Hepatocyte (in vitro differentiated cells): ENCODE results near the gene SLC6A1. TPM values are rescaled to one million over a fixed set of nuclear protein-coding genes. Genes with fewer than 3 reads are reported as not detected.

Source experiments
- DNase-seq: peaks from one replicate; pipeline ENCODE4 v3.0.0-alpha.2; 2016; ENCODE audit warnings: low spot score
- H2AFZ ChIP-seq: fragments of 200-600 bp; sonication (generic); 2 replicates; pipeline ENCODE4 v1.6.0; 2016; ENCODE audit warnings: antibody characterized with exemption, mild to moderate bottlenecking
- H3K27ac ChIP-seq: fragments of 200-600 bp; sonication (generic); 2 replicates; pipeline ENCODE4 v1.5.1; 2016; ENCODE audit warnings: mild to moderate bottlenecking
- H3K27me3 ChIP-seq: fragments of 200-600 bp; sonication (generic); 2 replicates; pipeline ENCODE4 v1.6.1; 2016
- H3K36me3 ChIP-seq: fragments of 200-600 bp; sonication (generic); replicated peaks from 2 replicates; pipeline ENCODE4 v1.5.1; 2016; ENCODE audit warnings: low read depth; ENCODE audit not compliant: insufficient read depth
- H3K4me1 ChIP-seq: fragments of 200-600 bp; sonication (generic); 2 replicates; pipeline ENCODE4 v1.5.1; 2016; ENCODE audit warnings: mild to moderate bottlenecking, moderate library complexity; ENCODE audit not compliant: insufficient read depth
- H3K4me2 ChIP-seq: fragments of 200-600 bp; sonication (generic); 2 replicates; pipeline ENCODE4 v1.6.0; 2016
- H3K4me3 ChIP-seq: fragments of 200-600 bp; sonication (generic); 2 replicates; pipeline ENCODE4 v1.5.1; 2016; ENCODE audit warnings: mild to moderate bottlenecking
- H3K79me2 ChIP-seq: fragments of 200-600 bp; sonication (generic); 2 replicates; pipeline ENCODE4 v1.6.0; 2017; ENCODE audit warnings: mild to moderate bottlenecking
- H3K9me2 ChIP-seq: fragments of 200-600 bp; sonication (generic); replicated peaks from 2 replicates; pipeline ENCODE4 v1.6.0; 2017; ENCODE audit warnings: mild to moderate bottlenecking; ENCODE audit not compliant: insufficient read depth
- H3K9me3 ChIP-seq: fragments of 200-600 bp; sonication (generic); 2 replicates; pipeline ENCODE4 v1.5.1; 2016; ENCODE audit warnings: low read depth, mild to moderate bottlenecking
- H4K20me1 ChIP-seq: fragments of 200-600 bp; sonication (generic); 2 replicates; pipeline ENCODE4 v1.6.0; 2016; ENCODE audit warnings: mild to moderate bottlenecking; ENCODE audit not compliant: insufficient read depth, poor library complexity, severe bottlenecking
- EZH2 ChIP-seq: fragments of 200-600 bp; sonication (generic); IDR thresholded peaks from 2 replicates; pipeline ENCODE4 v1.6.1; 2016; ENCODE audit warnings: antibody characterized with exemption, mild to moderate bottlenecking, borderline replicate concordance
- EZH2phosphoT487 ChIP-seq: fragments of 200-600 bp; sonication (generic); IDR thresholded peaks from one replicate; pipeline ENCODE4 v1.6.1; 2018; ENCODE audit warnings: antibody characterized with exemption, mild to moderate bottlenecking, low read depth, moderate library complexity; ENCODE audit not compliant: unreplicated experiment, severe bottlenecking
- WGBS: methylation state at CpG from one replicate; pipeline ENCODE4 v1.1.6; 2016; ENCODE audit warnings: low lambda C conversion rate; ENCODE audit errors: missing lambda C conversion rate; 5-methylcytosine and 5-hydroxymethylcytosine counted together
- polyA plus RNA-seq: library from polyadenylated mRNA; unstranded; fragments of >200 nt; fragmentation: Nextera tagmentation; extraction: Ambion mirVana; gene quantifications from 2 replicates; pipeline ENCODE4 v1.2.1, GENCODE V29; 2016
- total RNA-seq: library from RNA; depleted of rRNA; stranded (reverse); fragments of >200 nt; gene quantifications from 2 replicates; pipeline ENCODE4 v1.2.3, GENCODE V29; 2014
- TF ChIP-seq, protein P1 (sequence below): fragments of 200-600 bp; sonication (generic); IDR thresholded peaks from 2 replicates; pipeline ENCODE4 v1.5.1; 2016; ENCODE audit warnings: antibody characterized with exemption, mild to moderate bottlenecking; ENCODE audit not compliant: poor library complexity

Gene SLC6A1
- total and polyA plus RNA-seq, 2 experiments from 2014 or later, result 3.6 to 5.7 TPM

DNA sequence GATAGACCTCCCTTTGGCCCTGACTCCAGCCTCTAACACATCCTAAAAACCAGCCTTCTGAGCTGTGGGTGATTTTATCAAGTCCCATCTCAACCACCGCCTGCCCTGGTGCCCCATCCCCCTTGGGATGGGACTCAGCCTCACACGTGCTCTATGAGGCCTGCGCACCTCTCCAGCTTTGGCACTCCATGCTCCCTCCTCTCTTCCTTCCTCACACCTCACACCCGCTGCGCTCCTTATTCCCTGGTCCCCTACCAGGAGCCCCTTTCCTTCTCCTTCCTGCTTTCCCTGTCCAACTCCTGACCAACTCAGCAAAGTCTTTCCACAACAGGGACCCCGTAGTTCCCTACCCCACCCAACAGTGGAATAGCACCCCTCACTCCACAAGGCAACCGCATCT lies 18.4 kb upstream of the SLC6A1 start:
- Histone ChIP-seq H3K9me2 (no peaks in the 10 kb centered on the region), H4K20me1 (no peaks in the 10 kb centered on the region), H3K9me3 (no peaks in the 10 kb centered on the region), H3K36me3 (no peaks in the 10 kb centered on the region), H3K27ac (no peak overlapping the region), H2AFZ (no peak overlapping the region), H3K27me3 (peaks cover 27% of the 10 kb centered on the region), H3K4me3 (no peak overlapping the region), H3K79me2 (no peaks in the 10 kb centered on the region), H3K4me1 (no peaks in the 10 kb centered on the region), H3K4me2 (no peak overlapping the region)
- DNase-seq, result no peak
- no peak for TF ChIP-seq EZH2phosphoT487
- TF ChIP-seq EZH2, result no peak
- TF ChIP-seq, protein P1, sequence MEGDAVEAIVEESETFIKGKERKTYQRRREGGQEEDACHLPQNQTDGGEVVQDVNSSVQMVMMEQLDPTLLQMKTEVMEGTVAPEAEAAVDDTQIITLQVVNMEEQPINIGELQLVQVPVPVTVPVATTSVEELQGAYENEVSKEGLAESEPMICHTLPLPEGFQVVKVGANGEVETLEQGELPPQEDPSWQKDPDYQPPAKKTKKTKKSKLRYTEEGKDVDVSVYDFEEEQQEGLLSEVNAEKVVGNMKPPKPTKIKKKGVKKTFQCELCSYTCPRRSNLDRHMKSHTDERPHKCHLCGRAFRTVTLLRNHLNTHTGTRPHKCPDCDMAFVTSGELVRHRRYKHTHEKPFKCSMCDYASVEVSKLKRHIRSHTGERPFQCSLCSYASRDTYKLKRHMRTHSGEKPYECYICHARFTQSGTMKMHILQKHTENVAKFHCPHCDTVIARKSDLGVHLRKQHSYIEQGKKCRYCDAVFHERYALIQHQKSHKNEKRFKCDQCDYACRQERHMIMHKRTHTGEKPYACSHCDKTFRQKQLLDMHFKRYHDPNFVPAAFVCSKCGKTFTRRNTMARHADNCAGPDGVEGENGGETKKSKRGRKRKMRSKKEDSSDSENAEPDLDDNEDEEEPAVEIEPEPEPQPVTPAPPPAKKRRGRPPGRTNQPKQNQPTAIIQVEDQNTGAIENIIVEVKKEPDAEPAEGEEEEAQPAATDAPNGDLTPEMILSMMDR, result no peak
- 90% methylated on average over 7 of the region's 7 CpGs for WGBS

DNA sequence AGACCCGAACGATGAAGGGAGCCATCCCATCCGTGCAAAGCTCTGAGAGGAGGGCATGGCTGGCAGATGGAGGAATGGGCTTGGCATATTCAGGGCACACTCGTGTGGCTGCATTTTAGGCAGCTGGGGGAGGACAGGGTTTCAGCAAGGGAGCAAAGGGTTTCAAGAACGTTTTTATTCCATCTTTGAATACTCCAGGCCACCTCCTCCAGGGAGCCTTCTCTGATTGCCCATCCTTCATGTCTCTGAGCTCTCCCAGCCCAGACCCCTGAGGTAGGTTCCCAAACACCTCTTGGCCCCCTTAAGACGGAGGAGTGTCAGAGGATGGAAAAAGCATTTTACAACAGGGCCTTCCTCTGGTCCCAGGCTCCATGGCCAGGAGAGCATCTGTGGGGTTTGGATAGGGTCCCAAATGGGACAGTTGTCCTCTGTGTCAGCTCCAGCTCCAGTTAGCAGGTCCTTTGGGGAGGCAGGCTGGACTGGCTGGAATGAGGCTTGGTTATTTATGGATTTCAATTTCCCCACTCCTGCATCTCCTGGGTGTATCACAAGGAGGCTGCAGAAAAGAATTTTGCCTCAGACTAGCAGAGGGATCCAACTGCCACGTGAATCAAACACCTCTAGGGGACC lies 17.7 kb upstream of the SLC6A1 start:
- Histone ChIP-seq H3K4me2 (no peak overlapping the region), H3K36me3 (no peaks in the 10 kb centered on the region), H3K4me3 (no peak overlapping the region), H3K27ac (no peak overlapping the region), H2AFZ (no peak overlapping the region), H4K20me1 (no peaks in the 10 kb centered on the region), H3K79me2 (no peaks in the 10 kb centered on the region), H3K27me3 (peaks cover 21% of the 10 kb centered on the region), H3K4me1 (no peaks in the 10 kb centered on the region), H3K9me3 (no peaks in the 10 kb centered on the region), H3K9me2 (no peaks in the 10 kb centered on the region)
- TF ChIP-seq EZH2phosphoT487, result no peak
- 72% methylated on average over 7 of the region's 7 CpGs for WGBS
- no peak for DNase-seq

DNA sequence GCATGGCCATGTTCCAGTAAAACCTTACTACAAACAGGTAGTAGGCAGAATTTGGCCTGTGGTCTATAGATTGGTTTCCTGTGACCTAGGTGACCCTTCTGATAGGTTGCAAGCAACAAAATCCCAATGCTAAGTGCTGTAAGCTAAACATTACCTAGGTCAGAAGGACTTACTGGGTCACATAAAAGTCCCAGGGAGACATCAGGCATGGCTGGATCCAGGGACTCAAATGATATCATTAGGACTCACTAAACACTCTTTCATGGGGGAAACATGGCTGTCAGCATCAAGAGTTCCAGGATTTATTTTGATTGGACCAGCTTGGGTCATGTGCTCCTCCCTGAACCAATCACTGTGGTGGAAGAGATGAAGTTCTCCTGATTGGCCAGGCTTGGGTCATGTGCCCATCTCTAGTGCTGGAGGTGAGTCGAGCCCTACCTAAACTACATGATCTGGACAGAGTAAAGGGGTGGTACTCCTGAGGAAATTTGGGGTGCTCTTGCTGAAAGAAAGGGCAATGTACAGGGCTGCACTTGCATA lies 16.8 kb upstream of the SLC6A1 start:
- H3K27ac ChIP-seq, result no peak overlapping the region
- H3K4me3 ChIP-seq, result no peak overlapping the region
- H3K4me1 ChIP-seq, result no peaks in the 10 kb centered on the region
- peaks cover 22% of the 10 kb centered on the region for H3K27me3 ChIP-seq
- TF ChIP-seq EZH2 (no peak), EZH2phosphoT487 (no peak)
- TF ChIP-seq, protein P1, result no peak
- WGBS, result 79% methylated on average over 1 of the region's 1 CpG
- no peak overlapping the region for H3K4me2 ChIP-seq
- no peak for DNase-seq
- no peaks in the 10 kb centered on the region for H3K9me2 ChIP-seq
- H4K20me1 ChIP-seq, result no peaks in the 10 kb centered on the region
- no peaks in the 10 kb centered on the region for H3K79me2 ChIP-seq
- H3K36me3 ChIP-seq, result no peaks in the 10 kb centered on the region
- H3K9me3 ChIP-seq, result no peaks in the 10 kb centered on the region
- H2AFZ ChIP-seq, result no peak overlapping the region

DNA sequence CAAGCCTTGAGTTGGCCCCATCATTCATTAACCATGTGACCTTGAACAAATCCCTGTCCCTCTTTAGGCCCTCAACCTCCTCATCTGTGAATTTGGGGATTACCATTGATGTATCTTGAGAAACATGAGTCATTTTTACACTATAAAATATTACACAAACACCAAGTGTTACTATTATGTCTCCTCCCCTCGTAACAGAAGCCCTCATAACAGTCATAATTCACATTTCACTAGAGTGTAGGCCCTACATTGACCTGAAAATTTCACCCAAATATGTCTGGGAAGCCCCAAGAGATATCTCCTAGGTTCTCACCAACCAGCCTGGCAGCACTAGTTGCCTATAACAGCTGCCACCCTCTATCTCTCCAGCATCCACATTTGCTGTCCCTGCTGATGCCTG lies 15.8 kb upstream of the SLC6A1 start:
- no peak for DNase-seq
- Histone ChIP-seq H3K4me2 (no peak overlapping the region), H3K9me2 (no peaks in the 10 kb centered on the region), H3K27ac (no peak overlapping the region), H3K36me3 (no peaks in the 10 kb centered on the region), H3K79me2 (no peaks in the 10 kb centered on the region), H3K4me3 (no peak overlapping the region), H2AFZ (no peak overlapping the region), H3K27me3 (peaks cover 21% of the 10 kb centered on the region), H3K9me3 (no peaks in the 10 kb centered on the region), H3K4me1 (no peaks in the 10 kb centered on the region), H4K20me1 (no peaks in the 10 kb centered on the region)
- TF ChIP-seq, protein P1, result no peak
- TF ChIP-seq EZH2 (no peak), EZH2phosphoT487 (no peak)
- 89% methylated on average over 1 of the region's 1 CpG for WGBS
